H7 (cell line): Measurements from ENCODE around the gene RBL2. TPM values are rescaled to one million over a fixed set of nuclear protein-coding genes. Genes with fewer than 3 reads are reported as not detected.
"Not testable (repeated sequence)": the region's sequence is repeated elsewhere in the genome, so short reads cannot be mapped to it uniquely, and the experiment has no call there.

Source experiments
- DNase-seq: peaks from one replicate; pipeline ENCODE4 v3.0.0; 2012
- H3K27me3 ChIP-seq: 2 replicates; pipeline ENCODE4 v1.6.0; 2011; ENCODE audit warnings: mild to moderate bottlenecking, low read length; ENCODE audit not compliant: control insufficient read depth, insufficient read depth
- H3K36me3 ChIP-seq: replicated peaks from 2 replicates; pipeline ENCODE4 v1.5.1; 2011; ENCODE audit warnings: low read length; ENCODE audit not compliant: control insufficient read depth, insufficient read depth
- H3K4me3 ChIP-seq: 2 replicates; pipeline ENCODE4 v1.5.1; 2011; ENCODE audit warnings: low read depth, mild to moderate bottlenecking, control low read depth, low read length, moderate library complexity; ENCODE audit not compliant: insufficient read depth
- total RNA-seq: library from RNA; depleted of rRNA; stranded (reverse); fragments of >200 nt; shearing (Covaris generic); gene quantifications from 2 replicates; pipeline ENCODE4 v1.2.3, GENCODE V29; 2014; rRNA removed

The RBL2 gene, protein sequence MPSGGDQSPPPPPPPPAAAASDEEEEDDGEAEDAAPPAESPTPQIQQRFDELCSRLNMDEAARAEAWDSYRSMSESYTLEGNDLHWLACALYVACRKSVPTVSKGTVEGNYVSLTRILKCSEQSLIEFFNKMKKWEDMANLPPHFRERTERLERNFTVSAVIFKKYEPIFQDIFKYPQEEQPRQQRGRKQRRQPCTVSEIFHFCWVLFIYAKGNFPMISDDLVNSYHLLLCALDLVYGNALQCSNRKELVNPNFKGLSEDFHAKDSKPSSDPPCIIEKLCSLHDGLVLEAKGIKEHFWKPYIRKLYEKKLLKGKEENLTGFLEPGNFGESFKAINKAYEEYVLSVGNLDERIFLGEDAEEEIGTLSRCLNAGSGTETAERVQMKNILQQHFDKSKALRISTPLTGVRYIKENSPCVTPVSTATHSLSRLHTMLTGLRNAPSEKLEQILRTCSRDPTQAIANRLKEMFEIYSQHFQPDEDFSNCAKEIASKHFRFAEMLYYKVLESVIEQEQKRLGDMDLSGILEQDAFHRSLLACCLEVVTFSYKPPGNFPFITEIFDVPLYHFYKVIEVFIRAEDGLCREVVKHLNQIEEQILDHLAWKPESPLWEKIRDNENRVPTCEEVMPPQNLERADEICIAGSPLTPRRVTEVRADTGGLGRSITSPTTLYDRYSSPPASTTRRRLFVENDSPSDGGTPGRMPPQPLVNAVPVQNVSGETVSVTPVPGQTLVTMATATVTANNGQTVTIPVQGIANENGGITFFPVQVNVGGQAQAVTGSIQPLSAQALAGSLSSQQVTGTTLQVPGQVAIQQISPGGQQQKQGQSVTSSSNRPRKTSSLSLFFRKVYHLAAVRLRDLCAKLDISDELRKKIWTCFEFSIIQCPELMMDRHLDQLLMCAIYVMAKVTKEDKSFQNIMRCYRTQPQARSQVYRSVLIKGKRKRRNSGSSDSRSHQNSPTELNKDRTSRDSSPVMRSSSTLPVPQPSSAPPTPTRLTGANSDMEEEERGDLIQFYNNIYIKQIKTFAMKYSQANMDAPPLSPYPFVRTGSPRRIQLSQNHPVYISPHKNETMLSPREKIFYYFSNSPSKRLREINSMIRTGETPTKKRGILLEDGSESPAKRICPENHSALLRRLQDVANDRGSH
- total RNA-seq, result 21.9 and 36.0 TPM in 2 replicates

GRCh38 chr16:53434377-53435065 is at the start of gene RBL2:
RBL2 (plus strand) TSS chr16:53434471; CDS start chr16:53434557, 86 bp downstream.
- Histone ChIP-seq H3K36me3 (no peaks in the 10 kb centered on the region), H3K4me3 (peak within 1 kb of the TSS; percentile 98), H3K27me3 (no peaks in the 10 kb centered on the region)
- DNase-seq, result peak; percentile 87

GRCh38 chr16:53384610-53385009 is 49.7 kb upstream of the RBL2 start:
- H3K4me3 ChIP-seq, DNase-seq, H3K36me3 ChIP-seq, H3K27me3 ChIP-seq: not testable (repeated sequence)

- H3K36me3 ChIP-seq, result no peaks in the 10 kb centered on the region
- no peak overlapping the region for H3K4me3 ChIP-seq
- H3K27me3 ChIP-seq, result no peaks in the 10 kb centered on the region
- DNase-seq, result no peak
These were observed 29.3 kb upstream of the RBL2 start for GRCh38 chr16:53404959-53405358.

- no peaks in the 10 kb centered on the region for H3K27me3 ChIP-seq
- H3K4me3 ChIP-seq, result no peak overlapping the region
- H3K36me3 ChIP-seq, result no peaks in the 10 kb centered on the region
- DNase-seq, result no peak
These were observed 21.7 kb upstream of the RBL2 start for GRCh38 chr16:53412549-53412948.

- no peaks in the 10 kb centered on the region for H3K36me3 ChIP-seq
- DNase-seq, result no peak
- H3K27me3 ChIP-seq, result no peaks in the 10 kb centered on the region
- H3K4me3 ChIP-seq, result no peak overlapping the region
These were observed 20.4 kb upstream of the RBL2 start for GRCh38 chr16:53413864-53414263.

DNA sequence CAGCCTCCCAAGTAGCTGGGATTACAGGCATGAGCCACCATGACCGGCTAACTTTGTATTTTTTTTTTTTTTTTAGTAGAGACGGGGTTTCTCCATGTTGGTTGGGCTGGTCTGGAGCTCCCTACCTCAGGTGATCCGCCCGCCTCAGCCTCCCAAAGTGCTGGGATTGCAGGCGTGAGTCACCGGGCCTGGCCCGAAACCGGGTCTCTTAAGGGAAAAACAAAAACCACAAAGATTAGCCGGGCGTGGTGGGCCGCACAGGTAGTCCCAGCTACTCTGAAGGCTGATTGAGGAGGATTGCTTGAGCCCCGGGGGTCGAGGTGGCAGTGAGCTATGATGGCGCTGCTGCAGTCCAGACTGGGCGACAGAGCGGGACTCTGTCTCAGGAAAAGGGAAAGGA is 19.9 kb upstream of the RBL2 start:
- no peak overlapping the region for H3K4me3 ChIP-seq
- H3K27me3 ChIP-seq, result no peaks in the 10 kb centered on the region
- DNase-seq, result no peak
- H3K36me3 ChIP-seq, result no peaks in the 10 kb centered on the region

GRCh38 chr16:53415504-53415903 is 18.8 kb upstream of the RBL2 start:
- H3K36me3 ChIP-seq, result no peaks in the 10 kb centered on the region
- DNase-seq, result peak; percentile 62
- H3K4me3 ChIP-seq, result no peak overlapping the region
- no peaks in the 10 kb centered on the region for H3K27me3 ChIP-seq

DNA sequence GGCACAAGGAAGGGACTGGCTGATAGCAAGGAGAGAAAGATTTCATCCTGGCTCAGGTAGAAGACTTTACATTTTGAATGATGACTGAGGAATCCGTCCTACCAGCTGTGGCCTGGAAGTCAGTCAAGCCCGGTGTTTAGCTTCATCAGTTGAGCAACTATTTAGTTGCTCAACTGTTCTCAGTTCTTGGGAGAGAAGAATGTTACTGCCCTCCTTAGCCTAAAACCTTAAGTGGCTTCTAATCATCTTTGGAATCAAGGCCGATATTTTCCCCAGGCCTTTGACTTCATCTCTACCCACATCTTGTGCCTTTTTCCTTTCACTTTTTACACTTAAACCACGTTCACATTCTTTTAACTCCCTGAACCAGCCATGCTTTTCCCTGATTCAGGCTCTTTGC is 17.3 kb upstream of the RBL2 start:
- no peak overlapping the region for H3K4me3 ChIP-seq
- peak; percentile 49 for DNase-seq
- H3K36me3 ChIP-seq, result no peaks in the 10 kb centered on the region
- H3K27me3 ChIP-seq, result no peaks in the 10 kb centered on the region

DNA sequence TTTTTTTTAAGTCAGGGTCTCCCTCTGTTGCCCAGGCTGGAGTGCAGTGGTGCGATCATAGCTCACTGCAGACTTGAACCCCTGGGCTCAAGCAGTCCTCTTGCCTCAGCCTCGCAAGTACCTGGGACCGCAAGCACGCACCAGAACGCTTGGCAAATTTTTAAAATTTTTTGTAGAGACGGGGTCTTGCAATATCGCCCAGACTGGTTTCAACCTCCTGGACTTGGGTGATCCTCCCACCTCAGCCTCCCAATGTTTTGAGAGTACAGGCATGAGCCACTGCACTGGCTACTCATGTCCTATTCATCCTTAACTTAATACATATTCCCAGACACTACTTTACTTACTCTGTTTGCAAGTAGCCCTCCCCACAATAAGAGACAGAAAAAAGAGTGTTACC is 16.3 kb upstream of the RBL2 start:
- Histone ChIP-seq H3K4me3 (no peak overlapping the region), H3K27me3 (no peaks in the 10 kb centered on the region), H3K36me3 (no peaks in the 10 kb centered on the region)
- no peak for DNase-seq

GRCh38 chr16:53419383-53419709 is 14.9 kb upstream of the RBL2 start:
- H3K27me3 ChIP-seq, H3K36me3 ChIP-seq: not testable (repeated sequence)

GRCh38 chr16:53421248-53421647 is 13.0 kb upstream of the RBL2 start:
- Histone ChIP-seq H3K27me3 (no peaks in the 10 kb centered on the region), H3K4me3 (no peak overlapping the region), H3K36me3 (no peaks in the 10 kb centered on the region)
- DNase-seq, result no peak

More at GRCh38 chr16:53419383-53419709, 14.9 kb upstream of the RBL2 start:
- not testable (repeated sequence) for H3K4me3 ChIP-seq, DNase-seq

GRCh38 chr16:53423968-53424367 is 10.3 kb upstream of the RBL2 start:
- not testable (repeated sequence) for H3K36me3 ChIP-seq, H3K4me3 ChIP-seq, H3K27me3 ChIP-seq, DNase-seq

GRCh38 chr16:53428681-53429080 is 5.6 kb upstream of the RBL2 start:
- no peak for DNase-seq
- Histone ChIP-seq H3K36me3 (no peaks in the 10 kb centered on the region), H3K4me3 (no peak overlapping the region), H3K27me3 (no peaks in the 10 kb centered on the region)

GRCh38 chr16:53429221-53429943 is 4.9 kb upstream of the RBL2 start:
- Histone ChIP-seq H3K27me3 (no peaks in the 10 kb centered on the region), H3K4me3 (no peak overlapping the region), H3K36me3 (no peaks in the 10 kb centered on the region)
- DNase-seq, result no peak
